Measurements from ENCODE around the gene SLC22A1.
"Not testable (repeated sequence)": the region's sequence is repeated elsewhere in the genome, so short reads cannot be mapped to it uniquely, and the experiment has no call there.

The SLC22A1 gene

GRCh38 chr6:160124007-160124406, 2.4 kb downstream of the SLC22A1 start:
- no peak for DNase-seq (ENCODE audit: low read depth)

- no peak for DNase-seq (ENCODE audit: low read depth)
These were observed 3.0 kb downstream of the SLC22A1 start for GRCh38 chr6:160124605-160125004.

- not testable (repeated sequence) for DNase-seq (ENCODE audit: low read depth)
These were observed 3.5 kb downstream of the SLC22A1 start for GRCh38 chr6:160125105-160125504.

GRCh38 chr6:160127270-160128124, 5.9 kb downstream of the SLC22A1 start:
- DNase-seq (ENCODE audit: low read depth): no peak

- no peak for DNase-seq (ENCODE audit: low read depth)
These were observed 6.6 kb downstream of the SLC22A1 start for GRCh38 chr6:160128125-160128683.

- DNase-seq (ENCODE audit: low read depth): no peak
These were observed 7.4 kb downstream of the SLC22A1 start for GRCh38 chr6:160128879-160129516.

GRCh38 chr6:160129881-160130615, 8.4 kb downstream of the SLC22A1 start:
- DNase-seq (ENCODE audit: low read depth): no peak

- no peak for DNase-seq (ENCODE audit: low read depth)
These were observed 9.3 kb downstream of the SLC22A1 start for GRCh38 chr6:160130729-160131484.

GRCh38 chr6:160131636-160132296, 10.2 kb downstream of the SLC22A1 start:
- no peak for DNase-seq (ENCODE audit: low read depth)

- no peak for DNase-seq (ENCODE audit: low read depth)
These were observed 10.7 kb downstream of the SLC22A1 start for GRCh38 chr6:160132297-160132637.

GRCh38 chr6:160132776-160133338, 11.2 kb downstream of the SLC22A1 start:
- no peak for DNase-seq (ENCODE audit: low read depth)

- DNase-seq (ENCODE audit: low read depth): no peak
These were observed 12.1 kb downstream of the SLC22A1 start for GRCh38 chr6:160133441-160134336.

- not testable (repeated sequence) for DNase-seq (ENCODE audit: low read depth)
These were observed 12.7 kb downstream of the SLC22A1 start for GRCh38 chr6:160134337-160134751.

GRCh38 chr6:160134779-160135547, 13.3 kb downstream of the SLC22A1 start:
- no peak for DNase-seq (ENCODE audit: low read depth)

GRCh38 chr6:160135907-160136655, 14.5 kb downstream of the SLC22A1 start:
- no peak for DNase-seq (ENCODE audit: low read depth)

- no peak for DNase-seq (ENCODE audit: low read depth)
These were observed 15.7 kb downstream of the SLC22A1 start for GRCh38 chr6:160137130-160137988.

Measured in HS-27A (cell line).